Neural cell (in vitro differentiated cells): ENCODE data around the gene BLMH. TPM values are rescaled to one million over a fixed set of nuclear protein-coding genes. Genes with fewer than 3 reads are reported as not detected.

Source experiments
- H2AFZ ChIP-seq: fragments of 200-600, 300-800 bp; sonication (generic), shearing (Covaris generic); 2 replicates; pipeline ENCODE4 v1.6.0; 2014; ENCODE audit warnings: low read depth, mild to moderate bottlenecking, antibody characterized with exemption, low read length, moderate library complexity
- H3F3A ChIP-seq: fragments of 200-600 bp; shearing (Covaris generic); 2 replicates; pipeline ENCODE4 v1.6.1; 2016; ENCODE audit warnings: mild to moderate bottlenecking, moderate library complexity, mixed read lengths, antibody characterized with exemption, low read length; ENCODE audit not compliant: insufficient read depth, poor library complexity, severe bottlenecking
- H3K27ac ChIP-seq: fragments of 200-600, 300-800 bp; sonication (generic), shearing (Covaris generic); 2 replicates; pipeline ENCODE4 v1.5.1; 2014; ENCODE audit warnings: mild to moderate bottlenecking, low read length, moderate library complexity
- H3K27me3 ChIP-seq: fragments of 300-800, 200-600 bp; sonication (generic), shearing (Covaris generic); 2 replicates; pipeline ENCODE4 v1.6.0; 2014; ENCODE audit warnings: mild to moderate bottlenecking, low read depth, low read length, moderate library complexity; ENCODE audit not compliant: insufficient read depth
- H3K36me3 ChIP-seq: fragments of 300-800, 200-600 bp; sonication (generic), shearing (Covaris generic); 2 replicates; pipeline ENCODE4 v1.5.1; 2014; ENCODE audit warnings: mild to moderate bottlenecking, antibody characterized with exemption, low read length, moderate library complexity; ENCODE audit not compliant: insufficient read depth
- H3K4me2 ChIP-seq: fragments of 300-800, 200-600 bp; sonication (generic), shearing (Covaris generic); 2 replicates; pipeline ENCODE4 v1.6.0; 2014; ENCODE audit warnings: mild to moderate bottlenecking, low read length
- H3K4me3 ChIP-seq: fragments of 300-800, 200-600 bp; sonication (generic), shearing (Covaris generic); 2 replicates; pipeline ENCODE4 v1.5.1; 2014; ENCODE audit warnings: mild to moderate bottlenecking, low read length, moderate library complexity
- H3K79me2 ChIP-seq: fragments of 200-600 bp; shearing (Covaris generic); replicated peaks from 2 replicates; pipeline ENCODE4 v1.6.0; 2014; ENCODE audit warnings: mild to moderate bottlenecking, low read length, moderate library complexity; ENCODE audit not compliant: insufficient read depth
- H3K9ac ChIP-seq: fragments of 300-800, 200-600 bp; sonication (generic), shearing (Covaris generic); 2 replicates; pipeline ENCODE4 v1.6.1; 2016; ENCODE audit warnings: mild to moderate bottlenecking, low read length, mixed read lengths
- H3K9me2 ChIP-seq: fragments of 200-600 bp; shearing (Covaris generic); 2 replicates; pipeline ENCODE4 v1.6.1; 2016; ENCODE audit warnings: mild to moderate bottlenecking, low read length, mixed read lengths; ENCODE audit not compliant: insufficient read depth
- H3K9me3 ChIP-seq: fragments of 200-600, 300-800 bp; sonication (generic), shearing (Covaris generic); 2 replicates; pipeline ENCODE4 v1.6.1; 2016; ENCODE audit warnings: mild to moderate bottlenecking, mixed run types, low read length, moderate library complexity, mixed read lengths
- H4K20me1 ChIP-seq: fragments of 200-600 bp; shearing (Covaris generic); 2 replicates; pipeline ENCODE4 v1.6.1; 2016; ENCODE audit warnings: mild to moderate bottlenecking, mixed run types; ENCODE audit not compliant: insufficient read depth
- EP300 ChIP-seq: fragments of 450-650 bp; conservative IDR thresholded peaks from 2 replicates; pipeline ENCODE4 v1.6.1; 2014; ENCODE audit warnings: antibody characterized with exemption, mild to moderate bottlenecking, moderate library complexity; ENCODE audit not compliant: poor library complexity, severe bottlenecking
- EZH2 ChIP-seq: fragments of 200-600, 300-800 bp; shearing (Covaris generic), sonication (generic); IDR thresholded peaks from 2 replicates; pipeline ENCODE4 v1.6.1; 2014; ENCODE audit warnings: antibody characterized with exemption, low read length, borderline replicate concordance, mild to moderate bottlenecking; ENCODE audit not compliant: insufficient read depth, poor library complexity, severe bottlenecking
- MXI1 ChIP-seq: fragments of 450-650 bp; conservative IDR thresholded peaks from 2 replicates; pipeline ENCODE4 v1.6.1; 2014; ENCODE audit warnings: antibody characterized with exemption, mild to moderate bottlenecking; ENCODE audit not compliant: poor library complexity, severe bottlenecking
- POLR2AphosphoS5 ChIP-seq: IDR thresholded peaks from 2 replicates; pipeline ENCODE4 v1.6.1; 2012
- RAD21 ChIP-seq: fragments of 450-650 bp; conservative IDR thresholded peaks from 2 replicates; pipeline ENCODE4 v1.6.1; 2014; ENCODE audit warnings: antibody characterized with exemption, mild to moderate bottlenecking, moderate library complexity
- SMC3 ChIP-seq: fragments of 450-650 bp; conservative IDR thresholded peaks from 2 replicates; pipeline ENCODE4 v1.6.1; 2014; ENCODE audit warnings: antibody characterized with exemption, mild to moderate bottlenecking, moderate library complexity; ENCODE audit not compliant: poor library complexity
- TAF1 ChIP-seq: IDR thresholded peaks from 2 replicates; pipeline ENCODE4 v1.6.1; 2012; ENCODE audit warnings: low read depth
- polyA plus RNA-seq: library from polyadenylated mRNA; depleted of rRNA; stranded (reverse); fragments of >200 nt; gene quantifications from 2 replicates; pipeline ENCODE4 v1.2.3, GENCODE V29; 2014
- TF ChIP-seq, protein P1 (sequence below): fragments of 450-650 bp; IDR thresholded peaks from 2 replicates; pipeline ENCODE4 v1.5.1; 2014; ENCODE audit warnings: antibody characterized with exemption, mild to moderate bottlenecking, moderate library complexity; ENCODE audit not compliant: poor library complexity, severe bottlenecking
- TF ChIP-seq, protein P2 (sequence below): IDR thresholded peaks from 2 replicates; pipeline ENCODE4 v1.6.1; 2012; ENCODE audit warnings: borderline replicate concordance

BLMH gene
- polyA plus RNA-seq, 1 donor from 2014 or later, result 44.3 TPM

DNA sequence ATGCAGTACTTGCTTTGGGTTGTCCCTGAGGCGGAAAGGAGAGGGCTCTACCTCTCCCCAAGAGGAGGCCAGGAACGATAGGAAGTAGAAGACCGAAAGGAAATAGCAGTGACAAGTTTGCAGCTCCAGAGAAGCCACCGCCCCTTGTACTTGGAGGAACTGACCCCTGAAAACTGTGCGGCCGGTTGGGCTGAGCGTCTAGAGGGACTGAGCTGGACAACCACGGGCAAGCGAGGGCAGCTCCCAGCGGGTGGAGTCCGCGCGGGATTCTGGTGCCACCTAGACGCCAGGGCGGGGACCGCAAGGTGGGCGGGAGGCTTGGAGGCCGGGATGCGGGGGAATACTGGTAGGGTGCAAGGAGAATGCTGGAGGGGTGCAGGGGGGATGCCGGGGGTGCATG, 55.0 kb downstream of the BLMH start:
- Histone ChIP-seq H3K27me3 (peaks cover 69% of the 10 kb centered on the region), H3K4me2 (no peak overlapping the region), H3K9me3 (no peaks in the 10 kb centered on the region), H3K4me3 (no peak overlapping the region), H3K79me2 (no peaks in the 10 kb centered on the region), H3K36me3 (no peaks in the 10 kb centered on the region), H3K27ac (no peak overlapping the region), H3K9ac (no peak overlapping the region), H4K20me1 (no peaks in the 10 kb centered on the region), H2AFZ (no peak overlapping the region), H3K9me2 (no peaks in the 10 kb centered on the region), H3F3A (no peaks in the 10 kb centered on the region)
- TF ChIP-seq RAD21 (no peak), EZH2 (no peak), POLR2AphosphoS5 (no peak), SMC3 (no peak), EP300 (no peak), TAF1 (no peak), MXI1 (no peak)
- TF ChIP-seq, protein P1, sequence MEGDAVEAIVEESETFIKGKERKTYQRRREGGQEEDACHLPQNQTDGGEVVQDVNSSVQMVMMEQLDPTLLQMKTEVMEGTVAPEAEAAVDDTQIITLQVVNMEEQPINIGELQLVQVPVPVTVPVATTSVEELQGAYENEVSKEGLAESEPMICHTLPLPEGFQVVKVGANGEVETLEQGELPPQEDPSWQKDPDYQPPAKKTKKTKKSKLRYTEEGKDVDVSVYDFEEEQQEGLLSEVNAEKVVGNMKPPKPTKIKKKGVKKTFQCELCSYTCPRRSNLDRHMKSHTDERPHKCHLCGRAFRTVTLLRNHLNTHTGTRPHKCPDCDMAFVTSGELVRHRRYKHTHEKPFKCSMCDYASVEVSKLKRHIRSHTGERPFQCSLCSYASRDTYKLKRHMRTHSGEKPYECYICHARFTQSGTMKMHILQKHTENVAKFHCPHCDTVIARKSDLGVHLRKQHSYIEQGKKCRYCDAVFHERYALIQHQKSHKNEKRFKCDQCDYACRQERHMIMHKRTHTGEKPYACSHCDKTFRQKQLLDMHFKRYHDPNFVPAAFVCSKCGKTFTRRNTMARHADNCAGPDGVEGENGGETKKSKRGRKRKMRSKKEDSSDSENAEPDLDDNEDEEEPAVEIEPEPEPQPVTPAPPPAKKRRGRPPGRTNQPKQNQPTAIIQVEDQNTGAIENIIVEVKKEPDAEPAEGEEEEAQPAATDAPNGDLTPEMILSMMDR, result no peak
- TF ChIP-seq, protein P2, sequence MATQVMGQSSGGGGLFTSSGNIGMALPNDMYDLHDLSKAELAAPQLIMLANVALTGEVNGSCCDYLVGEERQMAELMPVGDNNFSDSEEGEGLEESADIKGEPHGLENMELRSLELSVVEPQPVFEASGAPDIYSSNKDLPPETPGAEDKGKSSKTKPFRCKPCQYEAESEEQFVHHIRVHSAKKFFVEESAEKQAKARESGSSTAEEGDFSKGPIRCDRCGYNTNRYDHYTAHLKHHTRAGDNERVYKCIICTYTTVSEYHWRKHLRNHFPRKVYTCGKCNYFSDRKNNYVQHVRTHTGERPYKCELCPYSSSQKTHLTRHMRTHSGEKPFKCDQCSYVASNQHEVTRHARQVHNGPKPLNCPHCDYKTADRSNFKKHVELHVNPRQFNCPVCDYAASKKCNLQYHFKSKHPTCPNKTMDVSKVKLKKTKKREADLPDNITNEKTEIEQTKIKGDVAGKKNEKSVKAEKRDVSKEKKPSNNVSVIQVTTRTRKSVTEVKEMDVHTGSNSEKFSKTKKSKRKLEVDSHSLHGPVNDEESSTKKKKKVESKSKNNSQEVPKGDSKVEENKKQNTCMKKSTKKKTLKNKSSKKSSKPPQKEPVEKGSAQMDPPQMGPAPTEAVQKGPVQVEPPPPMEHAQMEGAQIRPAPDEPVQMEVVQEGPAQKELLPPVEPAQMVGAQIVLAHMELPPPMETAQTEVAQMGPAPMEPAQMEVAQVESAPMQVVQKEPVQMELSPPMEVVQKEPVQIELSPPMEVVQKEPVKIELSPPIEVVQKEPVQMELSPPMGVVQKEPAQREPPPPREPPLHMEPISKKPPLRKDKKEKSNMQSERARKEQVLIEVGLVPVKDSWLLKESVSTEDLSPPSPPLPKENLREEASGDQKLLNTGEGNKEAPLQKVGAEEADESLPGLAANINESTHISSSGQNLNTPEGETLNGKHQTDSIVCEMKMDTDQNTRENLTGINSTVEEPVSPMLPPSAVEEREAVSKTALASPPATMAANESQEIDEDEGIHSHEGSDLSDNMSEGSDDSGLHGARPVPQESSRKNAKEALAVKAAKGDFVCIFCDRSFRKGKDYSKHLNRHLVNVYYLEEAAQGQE, result no peak

DNA sequence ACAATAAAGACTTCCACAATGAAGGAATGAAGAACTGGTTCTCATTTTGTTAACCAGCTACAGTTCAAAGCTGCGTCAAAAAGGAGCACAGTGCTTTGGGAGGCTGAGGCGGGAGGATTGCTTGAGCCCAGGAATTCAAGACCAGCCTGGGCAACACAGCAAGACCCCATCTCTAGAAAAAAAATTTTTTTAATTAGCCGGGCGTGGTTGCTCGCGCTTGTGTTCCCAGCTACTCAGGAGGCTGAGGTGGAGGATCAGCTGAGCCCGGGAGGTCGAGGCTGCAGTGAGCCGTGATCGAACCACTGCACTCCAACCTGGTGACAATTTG, 55.5 kb downstream of the BLMH start:
- H3K27ac ChIP-seq, result no peak overlapping the region
- TF ChIP-seq, protein P2, result no peak
- no peak overlapping the region for H3K9ac ChIP-seq
- no peaks in the 10 kb centered on the region for H3F3A ChIP-seq
- peak overlapping the region; percentile 68 for H3K4me3 ChIP-seq
- H3K36me3 ChIP-seq, result no peaks in the 10 kb centered on the region
- peaks cover 69% of the 10 kb centered on the region for H3K27me3 ChIP-seq
- H2AFZ ChIP-seq, result no peak overlapping the region
- no peaks in the 10 kb centered on the region for H3K79me2 ChIP-seq
- H4K20me1 ChIP-seq, result no peaks in the 10 kb centered on the region
- no peak overlapping the region for H3K4me2 ChIP-seq
- no peaks in the 10 kb centered on the region for H3K9me3 ChIP-seq
- no peaks in the 10 kb centered on the region for H3K9me2 ChIP-seq
